ACC112 (cell line): ENCODE data around the gene PDP2.

Source experiments
- H2AFZ ChIP-seq: fragments of 200-600 bp; sonication (generic); one replicate; pipeline ENCODE4 v1.6.0; 2017; ENCODE audit warnings: antibody characterized with exemption, low read length; ENCODE audit not compliant: unreplicated experiment
- H3K27ac ChIP-seq: fragments of 200-600 bp; sonication (generic); 2 replicates; pipeline ENCODE4 v1.5.1; 2014; ENCODE audit warnings: low read depth, mild to moderate bottlenecking, antibody characterized with exemption, low read length, moderate library complexity
- H3K27me3 ChIP-seq: fragments of 200-600 bp; sonication (generic); 2 replicates; pipeline ENCODE4 v1.6.1; 2014; ENCODE audit warnings: mild to moderate bottlenecking, antibody characterized with exemption, low read length, moderate library complexity, mixed read lengths; ENCODE audit not compliant: insufficient read depth
- H3K36me3 ChIP-seq: fragments of 200-600 bp; sonication (generic); 2 replicates; pipeline ENCODE4 v1.6.1; 2016; ENCODE audit warnings: mild to moderate bottlenecking, antibody characterized with exemption, low read length, moderate library complexity, mixed read lengths; ENCODE audit not compliant: insufficient read depth
- H3K4me1 ChIP-seq: fragments of 200-600 bp; sonication (generic); one replicate; pipeline ENCODE4 v1.6.1; 2016; ENCODE audit warnings: low read length, mixed read lengths; ENCODE audit not compliant: insufficient read depth, unreplicated experiment, control insufficient read depth
- H3K4me3 ChIP-seq: fragments of 200-600 bp; sonication (generic); 2 replicates; pipeline ENCODE4 v1.5.1; 2014; ENCODE audit warnings: mild to moderate bottlenecking, low read depth, low read length
- H3K79me2 ChIP-seq: fragments of 200-600 bp; sonication (generic); one replicate; pipeline ENCODE4 v1.6.0; 2016; ENCODE audit warnings: low read length; ENCODE audit not compliant: control insufficient read depth, unreplicated experiment, insufficient read depth

The PDP2 gene

DNA sequence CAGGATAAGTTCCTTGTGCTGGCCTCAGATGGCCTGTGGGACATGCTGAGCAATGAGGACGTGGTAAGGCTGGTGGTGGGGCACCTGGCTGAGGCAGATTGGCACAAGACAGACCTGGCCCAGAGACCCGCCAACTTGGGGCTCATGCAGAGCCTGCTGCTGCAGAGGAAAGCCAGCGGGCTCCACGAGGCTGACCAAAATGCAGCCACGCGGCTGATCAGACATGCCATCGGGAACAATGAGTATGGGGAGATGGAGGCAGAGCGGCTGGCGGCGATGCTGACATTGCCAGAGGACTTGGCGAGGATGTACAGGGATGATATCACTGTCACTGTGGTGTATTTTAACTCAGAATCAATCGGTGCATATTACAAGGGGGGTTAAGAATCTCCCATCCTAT lies 5.2 kb downstream of the PDP2 start:
- Histone ChIP-seq H3K4me1 (peaks cover 4% of the 10 kb centered on the region), H3K79me2 (peaks cover 12% of the 10 kb centered on the region), H3K27me3 (no peaks in the 10 kb centered on the region), H3K27ac (no peak overlapping the region), H3K4me3 (no peak overlapping the region), H2AFZ (no peak overlapping the region), H3K36me3 (no peaks in the 10 kb centered on the region)

DNA sequence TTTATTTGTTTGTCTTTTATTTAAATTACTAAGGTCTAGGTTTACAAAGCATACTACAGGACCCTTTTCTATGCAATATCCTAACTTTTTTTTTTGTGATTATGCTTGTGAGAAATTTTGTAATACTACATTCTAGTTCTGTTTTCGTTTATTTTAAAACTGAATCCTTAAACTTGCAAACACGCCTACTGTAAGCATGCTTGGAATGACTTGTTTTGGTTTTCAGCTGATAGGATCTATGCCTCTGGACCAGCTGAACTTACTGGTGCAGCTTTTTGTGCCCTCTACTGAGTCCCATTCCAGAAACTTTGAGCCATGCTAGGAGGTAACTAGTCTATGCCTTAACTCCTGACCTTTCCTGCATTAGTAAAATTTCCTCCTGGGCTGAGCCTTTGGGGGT lies 6.0 kb downstream of the PDP2 start:
- H2AFZ ChIP-seq: no peak overlapping the region
- H3K79me2 ChIP-seq: peaks cover 6% of the 10 kb centered on the region
- no peaks in the 10 kb centered on the region for H3K36me3 ChIP-seq
- H3K4me1 ChIP-seq: peaks cover 4% of the 10 kb centered on the region
- H3K27ac ChIP-seq: no peak overlapping the region
- H3K4me3 ChIP-seq: no peak overlapping the region
- H3K27me3 ChIP-seq: no peaks in the 10 kb centered on the region

DNA sequence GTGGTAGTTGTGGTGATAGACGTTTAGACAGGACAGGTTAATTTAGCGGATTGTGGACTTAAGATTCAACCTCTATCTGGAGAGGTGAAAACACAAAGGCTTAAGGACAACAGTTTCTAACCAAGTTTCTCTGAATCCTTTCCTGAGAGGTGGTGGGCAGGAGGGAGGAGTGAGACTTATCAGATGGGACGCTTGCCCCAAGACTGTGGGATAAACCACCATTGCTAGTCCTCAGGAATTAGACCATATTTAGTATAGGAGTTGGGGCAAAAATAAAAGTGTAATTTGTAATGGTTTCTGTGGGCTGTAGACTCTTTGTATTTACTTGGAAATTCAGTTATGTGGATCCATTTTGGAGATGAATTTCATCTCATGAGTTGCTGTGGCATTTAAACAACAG lies 6.6 kb downstream of the PDP2 start:
- Histone ChIP-seq H3K4me1 (peaks cover 3% of the 10 kb centered on the region), H3K27ac (no peak overlapping the region), H3K36me3 (no peaks in the 10 kb centered on the region), H2AFZ (no peak overlapping the region), H3K79me2 (peaks cover 4% of the 10 kb centered on the region), H3K27me3 (no peaks in the 10 kb centered on the region), H3K4me3 (no peak overlapping the region)

DNA sequence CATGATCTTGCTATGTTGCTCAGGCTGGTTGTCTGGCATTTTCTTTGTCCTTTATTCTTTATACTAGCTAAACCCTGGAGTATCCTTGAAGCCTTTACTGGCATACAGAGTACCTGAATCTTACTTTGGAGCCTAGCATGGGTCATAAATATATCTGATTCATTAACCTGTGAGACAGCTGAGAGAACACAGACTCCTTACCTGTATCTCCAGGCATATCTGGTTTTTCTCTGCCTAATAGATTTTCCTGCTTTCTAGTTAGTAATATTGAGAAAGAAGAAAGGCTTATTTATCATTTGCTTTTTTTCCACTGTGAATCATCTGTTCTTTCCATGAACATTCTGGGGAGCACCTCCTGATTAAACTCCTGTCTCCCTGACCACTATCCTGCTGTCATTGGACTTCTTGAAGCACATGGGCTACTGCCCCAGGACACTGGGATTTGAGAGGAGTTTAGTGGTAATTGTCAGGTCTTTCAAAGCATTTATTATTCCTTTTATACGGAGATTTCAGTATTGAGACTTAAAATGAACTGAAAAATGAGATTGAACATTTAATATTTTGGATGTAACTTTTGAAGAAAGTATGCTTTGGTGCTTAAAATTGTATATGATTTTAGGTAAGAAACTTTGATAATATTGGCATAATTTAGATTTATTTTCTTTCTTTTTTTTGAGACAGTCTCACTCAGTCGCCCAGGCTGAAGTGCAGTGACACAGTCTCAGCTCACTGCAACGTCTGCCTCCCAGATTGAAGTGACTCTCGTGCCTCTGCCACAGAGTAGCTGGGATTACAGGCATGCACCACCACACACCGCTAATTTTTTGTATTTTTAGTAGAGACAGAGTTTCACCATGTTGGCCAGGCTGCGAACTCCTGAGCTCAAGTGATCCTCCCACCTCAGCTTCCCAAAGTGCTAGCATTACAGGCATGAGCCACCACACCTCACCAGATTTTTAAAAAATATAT lies 8.6 kb downstream of the PDP2 start:
- Histone ChIP-seq H3K4me1 (peaks cover 4% of the 10 kb centered on the region), H3K79me2 (no peaks in the 10 kb centered on the region), H3K27me3 (no peaks in the 10 kb centered on the region), H3K4me3 (no peak overlapping the region), H2AFZ (no peak overlapping the region), H3K36me3 (no peaks in the 10 kb centered on the region), H3K27ac (no peak overlapping the region)

DNA sequence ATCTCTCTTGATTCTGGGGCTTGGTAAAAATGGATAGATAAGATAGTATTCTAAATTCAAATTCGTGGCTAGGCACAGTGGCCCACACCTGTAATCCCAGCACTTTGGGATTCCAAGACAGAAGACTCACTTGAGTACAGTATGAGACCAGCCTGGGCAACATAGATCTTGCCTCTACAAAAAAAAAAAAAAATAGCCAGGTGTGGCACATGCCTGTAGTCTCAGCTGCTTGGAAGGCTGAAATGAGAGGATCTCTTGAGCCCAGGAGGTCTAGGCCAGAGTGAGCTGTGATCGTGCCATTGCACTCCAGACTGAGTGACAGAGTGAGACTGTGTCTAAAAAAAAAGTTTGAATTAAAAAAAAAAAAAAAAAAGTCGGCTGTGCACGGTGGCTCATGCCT lies 9.3 kb downstream of the PDP2 start:
- no peaks in the 10 kb centered on the region for H3K36me3 ChIP-seq
- no peaks in the 10 kb centered on the region for H3K79me2 ChIP-seq

DNA sequence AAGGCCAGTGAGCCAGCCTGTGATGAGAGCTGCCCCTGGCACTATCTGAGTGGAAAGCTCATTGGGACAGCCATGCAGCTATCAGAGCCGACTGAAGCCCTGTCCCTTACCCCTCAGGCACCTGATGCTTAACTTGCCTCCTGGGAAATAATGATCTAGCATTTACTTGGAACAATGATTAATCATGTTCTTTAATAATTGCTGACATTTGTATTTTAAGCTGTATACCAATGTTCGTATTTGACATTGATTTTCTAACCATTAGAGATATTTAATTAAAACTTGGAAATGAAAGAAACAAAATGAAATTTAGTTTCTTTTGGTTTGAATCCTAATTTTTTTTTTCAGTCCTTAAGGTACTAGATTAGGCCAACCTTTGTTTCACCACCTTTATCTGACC lies 10.5 kb downstream of the PDP2 start:
- Histone ChIP-seq H3K79me2 (no peaks in the 10 kb centered on the region), H2AFZ (no peak overlapping the region), H3K4me3 (no peak overlapping the region), H3K27me3 (no peaks in the 10 kb centered on the region), H3K4me1 (peaks cover 8% of the 10 kb centered on the region), H3K27ac (no peak overlapping the region), H3K36me3 (no peaks in the 10 kb centered on the region)

More for the DNA sequence above, 9.3 kb downstream of the PDP2 start:
- H3K27ac ChIP-seq: no peak overlapping the region
- no peaks in the 10 kb centered on the region for H3K27me3 ChIP-seq
- no peak overlapping the region for H2AFZ ChIP-seq
- H3K4me1 ChIP-seq: peaks cover 4% of the 10 kb centered on the region
- no peak overlapping the region for H3K4me3 ChIP-seq

DNA sequence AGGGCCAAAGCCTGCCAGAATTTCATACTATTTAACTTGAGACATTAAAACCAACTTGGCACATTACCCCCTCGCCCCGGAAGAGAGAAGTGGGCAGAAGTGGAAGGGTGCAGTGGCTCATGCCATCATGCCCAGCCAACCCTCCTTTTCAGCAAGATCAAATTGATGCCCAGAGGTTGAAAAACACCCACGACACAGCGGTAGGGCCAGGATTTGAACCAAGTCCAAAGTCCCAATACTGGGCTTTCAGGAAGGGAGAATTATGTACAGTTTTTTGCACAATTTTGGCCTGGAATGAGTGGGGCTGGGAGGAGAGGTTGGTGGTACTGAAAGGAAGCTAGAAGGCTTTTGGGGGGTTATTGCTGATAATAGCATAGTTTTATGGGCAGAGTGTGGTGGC lies 11.0 kb downstream of the PDP2 start:
- Histone ChIP-seq H3K79me2 (no peaks in the 10 kb centered on the region), H3K27me3 (no peaks in the 10 kb centered on the region), H2AFZ (no peak overlapping the region), H3K4me1 (peaks cover 14% of the 10 kb centered on the region), H3K36me3 (no peaks in the 10 kb centered on the region), H3K4me3 (no peak overlapping the region), H3K27ac (no peak overlapping the region)

DNA sequence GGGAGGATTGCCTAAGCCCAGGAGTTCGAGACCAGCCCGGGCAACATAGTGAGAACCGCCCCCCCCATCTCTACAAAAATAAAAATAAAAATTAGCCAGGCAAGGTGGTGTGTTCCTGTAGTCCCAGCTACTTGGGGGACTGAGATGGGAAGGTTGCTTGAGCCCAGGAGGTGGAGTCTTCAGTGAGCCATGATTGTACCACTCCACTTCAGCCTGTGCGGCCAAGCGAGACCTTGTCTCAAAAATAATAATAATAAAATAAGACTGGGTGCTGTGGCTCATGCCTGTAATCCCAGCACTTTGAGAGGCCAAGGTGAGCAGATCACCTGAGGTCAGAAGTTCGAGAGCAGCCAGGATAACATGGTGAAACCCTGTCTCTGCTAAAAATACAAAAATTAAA lies 11.5 kb downstream of the PDP2 start:
- Histone ChIP-seq H2AFZ (no peak overlapping the region), H3K27me3 (no peaks in the 10 kb centered on the region), H3K4me3 (no peak overlapping the region), H3K4me1 (peaks cover 14% of the 10 kb centered on the region), H3K36me3 (no peaks in the 10 kb centered on the region), H3K27ac (no peak overlapping the region), H3K79me2 (no peaks in the 10 kb centered on the region)

DNA sequence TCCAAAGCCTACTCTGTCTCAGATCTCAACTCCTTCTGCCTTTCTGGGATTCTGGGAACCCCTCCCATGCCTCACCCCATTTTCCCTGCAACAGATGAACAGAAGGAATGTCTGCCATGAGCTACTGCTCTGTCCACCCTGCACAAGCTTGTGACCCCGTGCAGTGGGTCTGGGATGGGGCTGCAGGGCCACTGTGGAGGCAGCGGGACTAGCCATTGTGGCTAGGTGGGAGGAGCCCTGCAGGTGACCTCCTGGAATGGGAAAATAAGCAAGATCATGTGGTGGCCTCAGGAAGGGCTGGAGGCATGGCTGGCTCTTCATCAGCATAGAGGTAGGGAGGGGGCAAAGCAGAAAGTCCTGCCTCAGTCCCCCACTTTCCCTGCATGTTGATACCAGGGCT lies 13.7 kb downstream of the PDP2 start:
- H2AFZ ChIP-seq: no peak overlapping the region
- no peak overlapping the region for H3K27ac ChIP-seq
- H3K36me3 ChIP-seq: no peaks in the 10 kb centered on the region
- H3K4me1 ChIP-seq: peaks cover 14% of the 10 kb centered on the region
- H3K27me3 ChIP-seq: no peaks in the 10 kb centered on the region
- H3K79me2 ChIP-seq: no peaks in the 10 kb centered on the region
- H3K4me3 ChIP-seq: no peak overlapping the region

DNA sequence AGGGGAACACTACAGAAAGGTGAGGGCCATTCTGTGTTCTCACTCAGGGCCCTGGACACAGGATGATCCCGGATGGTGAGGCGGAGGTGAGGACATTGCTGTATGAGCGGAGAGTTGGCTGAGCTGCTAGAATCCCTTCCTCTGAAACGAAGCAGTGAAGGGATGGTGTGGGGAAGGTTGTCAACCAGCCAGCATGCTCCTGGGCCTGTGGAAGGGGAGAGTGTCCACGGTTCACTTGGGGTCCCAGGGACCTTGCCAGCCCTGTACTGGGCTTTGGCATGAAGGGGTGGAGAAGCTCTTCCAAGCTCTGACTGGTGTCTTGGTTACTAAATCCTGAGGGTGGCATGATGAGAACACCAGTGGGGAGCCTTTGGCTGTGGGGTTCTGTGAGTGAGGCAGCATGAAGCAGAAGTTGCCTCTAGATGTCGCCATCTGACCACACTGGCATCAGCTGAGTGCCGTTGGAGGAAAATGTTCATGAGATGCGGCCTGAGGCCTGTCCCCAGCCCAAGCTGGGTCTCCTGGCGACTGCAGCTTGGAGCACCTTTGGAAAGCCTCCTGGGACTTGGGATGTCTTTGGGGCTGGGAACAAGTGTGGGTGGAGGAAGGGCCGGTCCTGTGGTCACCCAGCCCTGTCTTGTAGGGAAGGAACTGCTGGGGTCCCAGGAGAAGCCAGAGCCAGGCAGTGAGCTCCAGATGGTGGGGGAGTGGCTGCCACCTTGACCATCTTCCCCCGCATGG lies 14.8 kb downstream of the PDP2 start:
- no peaks in the 10 kb centered on the region for H3K79me2 ChIP-seq
- H2AFZ ChIP-seq: no peak overlapping the region
- H3K36me3 ChIP-seq: no peaks in the 10 kb centered on the region
- peaks cover 23% of the 10 kb centered on the region for H3K4me1 ChIP-seq
- H3K27ac ChIP-seq: no peak overlapping the region
- H3K27me3 ChIP-seq: no peaks in the 10 kb centered on the region
- H3K4me3 ChIP-seq: no peak overlapping the region

DNA sequence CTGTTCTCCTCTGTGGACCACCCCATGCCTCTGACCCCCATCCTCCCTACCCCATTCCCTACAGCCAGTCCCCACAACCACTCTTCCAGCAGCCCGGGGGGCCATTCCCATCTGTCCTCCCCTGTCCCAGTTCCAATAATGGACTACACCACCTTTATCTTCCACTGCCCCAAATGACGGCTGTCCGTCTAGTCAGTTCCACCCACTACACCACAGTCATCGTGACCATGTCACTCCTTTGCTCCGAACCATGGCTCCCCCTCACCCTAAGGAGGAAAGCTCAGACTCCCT lies 15.3 kb downstream of the PDP2 start:
- H3K79me2 ChIP-seq: no peaks in the 10 kb centered on the region
- H2AFZ ChIP-seq: no peak overlapping the region
- no peaks in the 10 kb centered on the region for H3K36me3 ChIP-seq
- H3K27ac ChIP-seq: no peak overlapping the region
- no peaks in the 10 kb centered on the region for H3K27me3 ChIP-seq
- H3K4me1 ChIP-seq: peaks cover 28% of the 10 kb centered on the region
- H3K4me3 ChIP-seq: no peak overlapping the region
